IMR-90 (cell line): Measurements from ENCODE around the gene KDR. TPM values are rescaled to one million over a fixed set of nuclear protein-coding genes. Genes with fewer than 3 reads are reported as not detected.

Experiments
- ATAC-seq: fragments of 200-7000 bp; cut with Tn5 transposase; 2 replicates; pipeline ENCODE4 v1.9.1; 2020; ENCODE audit warnings: low read depth, mild to moderate bottlenecking, moderate library complexity
- BruUV-seq: library from RNA; stranded (reverse); fragments of 400-500 nt; replicated peaks from 2 replicates; lab custom pipeline; 2021; lab: Mats Ljungman, UMichigan
- CTCF ChIA-PET: fragments of 300-600 bp; formaldehyde crosslinking; extraction: SDS; loops from one replicate; lab custom pipeline; 2021; ENCODE audit warnings: antibody characterized with exemption; lab: Yijun Ruan, JAX
- POLR2A ChIA-PET: fragments of 300-600 bp; sonication (Branson Sonifier 250); formaldehyde crosslinking; loops from one replicate; lab custom pipeline; 2022; ENCODE audit warnings: antibody characterized with exemption; ENCODE audit not compliant: unreplicated experiment; lab: Charles Lee
- DNase-seq: peaks from one replicate; pipeline ENCODE4 v3.0.0; 2013
- H2AFZ ChIP-seq: replicated peaks from 2 replicates; pipeline ENCODE3; 2013; ENCODE audit warnings: low read length, mild to moderate bottlenecking; ENCODE audit not compliant: poor library complexity
- H2AK5ac ChIP-seq: 2 replicates; pipeline ENCODE4 v1.6.1; 2013; ENCODE audit warnings: low read depth, low read length, inconsistent platforms
- H2AK9ac ChIP-seq: replicated peaks from 2 replicates; pipeline ENCODE3; 2013; ENCODE audit warnings: mild to moderate bottlenecking, low read depth, low read length, moderate library complexity; ENCODE audit not compliant: poor library complexity
- H2BK120ac ChIP-seq: 2 replicates; pipeline ENCODE4 v1.6.1; 2013; ENCODE audit warnings: low read depth, low read length, inconsistent platforms
- H2BK15ac ChIP-seq: 3 replicates; pipeline ENCODE4 v1.6.1; 2013; ENCODE audit warnings: low read depth, low read length, inconsistent platforms
- H2BK20ac ChIP-seq: 2 replicates; pipeline ENCODE4 v1.6.1; 2013; ENCODE audit warnings: low read depth, mild to moderate bottlenecking, inconsistent platforms, low read length, moderate library complexity
- H2BK5ac ChIP-seq: 2 replicates; pipeline ENCODE4 v1.6.1; 2013; ENCODE audit warnings: mild to moderate bottlenecking, low read depth, low read length, inconsistent platforms; ENCODE audit not compliant: poor library complexity, severe bottlenecking
- H3K14ac ChIP-seq: replicated peaks from 2 replicates; pipeline ENCODE4 v1.6.1; 2013; ENCODE audit warnings: low read depth, low read length, inconsistent platforms
- H3K18ac ChIP-seq: 2 replicates; pipeline ENCODE4 v1.6.1; 2013; ENCODE audit warnings: low read depth, low read length, control low read depth
- H3K23ac ChIP-seq: 2 replicates; pipeline ENCODE4 v1.6.1; 2013; ENCODE audit warnings: low read depth, low read length, inconsistent platforms
- H3K27ac ChIP-seq: 2 replicates; pipeline ENCODE4 v1.5.1; 2013; ENCODE audit warnings: mild to moderate bottlenecking, control low read depth, low read length; ENCODE audit not compliant: insufficient read depth
- H3K27me3 ChIP-seq: 2 replicates; pipeline ENCODE4 v1.6.1; 2013; ENCODE audit warnings: low read length; ENCODE audit not compliant: control insufficient read depth, insufficient read depth
- H3K36me3 ChIP-seq: 2 replicates; pipeline ENCODE4 v1.6.1; 2013; ENCODE audit warnings: low read length, mixed read lengths; ENCODE audit not compliant: control insufficient read depth, insufficient read depth
- H3K4ac ChIP-seq: 2 replicates; pipeline ENCODE4 v1.6.1; 2013; ENCODE audit warnings: low read depth, low read length, inconsistent platforms
- H3K4me1 ChIP-seq: 2 replicates; pipeline ENCODE4 v1.6.1; 2013; ENCODE audit warnings: low read length, mixed read lengths; ENCODE audit not compliant: control insufficient read depth, insufficient read depth
- H3K4me2 ChIP-seq: 2 replicates; pipeline ENCODE4 v1.6.1; 2013; ENCODE audit warnings: low read depth, mild to moderate bottlenecking, control low read depth, low read length, moderate library complexity
- H3K4me3 ChIP-seq: 2 replicates; pipeline ENCODE4 v1.5.1; 2013; ENCODE audit warnings: low read depth, mild to moderate bottlenecking, control low read depth, low read length, moderate library complexity; ENCODE audit not compliant: insufficient read depth
- H3K56ac ChIP-seq: 2 replicates; pipeline ENCODE4 v1.6.1; 2013; ENCODE audit warnings: low read length, inconsistent platforms; ENCODE audit not compliant: insufficient read depth; ENCODE audit errors: extremely low read depth
- H3K79me1 ChIP-seq, 2 experiments: 2 replicates each; pipeline ENCODE4 v1.6.1; 2013; ENCODE audit warnings: low read length in 2 of 2, inconsistent platforms in 1 of 2, low read depth in 1 of 2
- H3K9ac ChIP-seq: 2 replicates; pipeline ENCODE4 v1.6.1; 2013; ENCODE audit warnings: low read depth, low read length, control low read depth
- H3K9me1 ChIP-seq: 2 replicates; pipeline ENCODE4 v1.6.1; 2013; ENCODE audit warnings: low read length, inconsistent platforms; ENCODE audit not compliant: insufficient read depth
- H3K9me3 ChIP-seq: 2 replicates; pipeline ENCODE4 v1.6.1; 2013; ENCODE audit warnings: low read length; ENCODE audit not compliant: control insufficient read depth, insufficient read depth
- H4K20me1 ChIP-seq: 2 replicates; pipeline ENCODE4 v1.6.1; 2013; ENCODE audit warnings: low read length, inconsistent platforms; ENCODE audit not compliant: insufficient read depth
- H4K5ac ChIP-seq: 2 replicates; pipeline ENCODE4 v1.6.1; 2013; ENCODE audit warnings: mild to moderate bottlenecking, low read depth, low read length, control low read depth
- H4K8ac ChIP-seq, 2 experiments: 2 replicates each; pipeline ENCODE4 v1.6.1; 2013; ENCODE audit warnings: low read depth in 2 of 2, low read length in 2 of 2, control low read depth in 1 of 2, inconsistent platforms in 1 of 2
- H4K91ac ChIP-seq: 2 replicates; pipeline ENCODE4 v1.6.1; 2013; ENCODE audit warnings: low read depth, low read length, inconsistent platforms; ENCODE audit not compliant: insufficient read depth
- BHLHE40 ChIP-seq: fragments of 150-350 bp; IDR thresholded peaks from 2 replicates; pipeline ENCODE4 v1.6.1; 2016; ENCODE audit warnings: mild to moderate bottlenecking, low read depth, low read length
- CEBPB ChIP-seq: IDR thresholded peaks from 2 replicates; pipeline ENCODE4 v1.6.1; 2012; ENCODE audit warnings: low read depth, low read length, improper control_type of control experiment
- CHD1 ChIP-seq: IDR thresholded peaks from 2 replicates; pipeline ENCODE4 v1.6.1; 2012; ENCODE audit warnings: low read depth, low read length, improper control_type of control experiment
- CTCF ChIP-seq: conservative IDR thresholded peaks from 2 replicates; pipeline ENCODE4 v1.5.1; 2012; ENCODE audit warnings: mild to moderate bottlenecking, low read depth, low read length, improper control_type of control experiment
- ELK1 ChIP-seq: fragments of 150-350 bp; IDR thresholded peaks from 2 replicates; pipeline ENCODE4 v1.6.1; 2016; ENCODE audit warnings: low read depth, mild to moderate bottlenecking, low read length, moderate library complexity, borderline replicate concordance
- FOS ChIP-seq: fragments of 150-350 bp; IDR thresholded peaks from 2 replicates; pipeline ENCODE4 v1.6.1; 2016; ENCODE audit warnings: low read depth, low read length
- MAFK ChIP-seq: IDR thresholded peaks from 2 replicates; pipeline ENCODE4 v1.6.1; 2012; ENCODE audit warnings: low read depth, low read length, improper control_type of control experiment
- MAZ ChIP-seq: IDR thresholded peaks from 2 replicates; pipeline ENCODE4 v1.6.1; 2012; ENCODE audit warnings: low read depth, mild to moderate bottlenecking, low read length, improper control_type of control experiment, moderate library complexity, borderline replicate concordance
- MXI1 ChIP-seq: IDR thresholded peaks from 2 replicates; pipeline ENCODE4 v1.6.1; 2012; ENCODE audit warnings: low read depth, mild to moderate bottlenecking, low read length, moderate library complexity, borderline replicate concordance
- NFE2L2 ChIP-seq: fragments of 150-350 bp; IDR thresholded peaks from 2 replicates; pipeline ENCODE4 v1.6.1; 2016; ENCODE audit warnings: low read depth, mild to moderate bottlenecking, low read length
- POLR2A ChIP-seq: IDR thresholded peaks from 2 replicates; pipeline ENCODE4 v1.6.1; 2012; ENCODE audit warnings: mild to moderate bottlenecking, low read depth, low read length
- RAD21 ChIP-seq: IDR thresholded peaks from 2 replicates; pipeline ENCODE4 v1.6.1; 2012; ENCODE audit warnings: low read length, improper control_type of control experiment
- RCOR1 ChIP-seq: IDR thresholded peaks from 2 replicates; pipeline ENCODE4 v1.6.1; 2012; ENCODE audit warnings: mild to moderate bottlenecking, low read length, improper control_type of control experiment; ENCODE audit not compliant: insufficient replicate concordance
- RFX5 ChIP-seq: IDR thresholded peaks from 2 replicates; pipeline ENCODE4 v1.8.0; 2012; ENCODE audit warnings: low read depth, mild to moderate bottlenecking, low read length, moderate library complexity
- SMC3 ChIP-seq: fragments of 150-350 bp; IDR thresholded peaks from 2 replicates; pipeline ENCODE4 v1.6.1; 2016; ENCODE audit warnings: low read depth, mild to moderate bottlenecking, antibody characterized with exemption, low read length, moderate library complexity
- USF2 ChIP-seq: fragments of 150-350 bp; IDR thresholded peaks from 2 replicates; pipeline ENCODE4 v1.6.1; 2017; ENCODE audit warnings: mild to moderate bottlenecking, antibody characterized with exemption, low read length, low read depth
- WGBS, 2 experiments: methylation state at CpG; one replicate each; pipeline versions ENCODE4 v1.1.5 to v1.1.7; 2013; ENCODE audit warnings: missing lambda C conversion rate in 2 of 2; ENCODE audit not compliant: insufficient read length in 1 of 2; ENCODE audit errors: extremely low coverage in 2 of 2; 5-methylcytosine and 5-hydroxymethylcytosine counted together
- dilution Hi-C: fragments of 300-500 bp; cut with HindIII; formaldehyde crosslinking; loops from one replicate; pipeline ENCODE4 v1.14.3; 2018; ENCODE audit warnings: low sequenced_read_pairs; ENCODE audit not compliant: unreplicated experiment
- in situ Hi-C: fragments of 300-500 bp; cut with MboI; formaldehyde crosslinking; loops from 3 replicates; pipeline ENCODE4 v1.14.3; 2019; ENCODE audit warnings: low sequenced_read_pairs, inconsistent platforms, mixed read lengths
- intact Hi-C: fragments of 100-400 bp; cut with micrococcal nuclease; formaldehyde crosslinking; loops from 2 replicates; pipeline ENCODE4 v1.10.0; 2022
- polyA plus RNA-seq, 3 experiments: library from polyadenylated mRNA; depleted of rRNA; stranded (reverse); fragments of >200 nt; gene quantifications; 2 replicates each; pipeline ENCODE4 v1.2.3, GENCODE V29; 2012; ENCODE audit warnings: low replicate concordance in 1 of 3
- total RNA-seq: library from RNA; depleted of rRNA; stranded (reverse); fragments of >200 nt; gene quantifications from 2 replicates; pipeline ENCODE4 v1.2.3, GENCODE V29; 2012

Gene KDR
- total and polyA plus RNA-seq, 2 of the 4 experiments (the other 2 are of a cell fraction) = not detected

GRCh38 chr4:55103224-55103623, 22.2 kb downstream of the KDR start:
- ChIA-PET POLR2A (no interaction called here), CTCF (no interaction called here)
- no peak overlapping the region for H2BK20ac ChIP-seq
- H3K27me3 ChIP-seq = no peaks in the 10 kb centered on the region
- H2AFZ ChIP-seq = no peak overlapping the region
- no peak for ATAC-seq
- no peak overlapping the region for H2BK5ac ChIP-seq
- no peak overlapping the region for H3K18ac ChIP-seq
- H3K56ac ChIP-seq = no peak overlapping the region
- H2BK15ac ChIP-seq = no peak overlapping the region
- no peak overlapping the region for H3K4me2 ChIP-seq
- no peak overlapping the region for H3K4me3 ChIP-seq
- H2AK5ac ChIP-seq = no peak overlapping the region
- no peaks in the 10 kb centered on the region for H4K20me1 ChIP-seq
- H3K9ac ChIP-seq = no peak overlapping the region
- no peaks in the 10 kb centered on the region for H3K4me1 ChIP-seq
- no CpG with 5 or more reads among the region's 3 CpGs for WGBS, 2 experiments
- no peak overlapping the region for H3K23ac ChIP-seq
- no peak overlapping the region for H4K5ac ChIP-seq
- H3K36me3 ChIP-seq = no peaks in the 10 kb centered on the region
- H3K27ac ChIP-seq = no peak overlapping the region
- no peak overlapping the region for H3K14ac ChIP-seq
- no peak overlapping the region for H4K8ac ChIP-seq
- dilution Hi-C loops = no loop called here
- H3K9me3 ChIP-seq = no peaks in the 10 kb centered on the region
- no peak overlapping the region for H4K91ac ChIP-seq
- BruUV-seq = no TSS peak
- no peaks in the 10 kb centered on the region for H3K9me1 ChIP-seq
- no peak for DNase-seq
- intact Hi-C loops = no loop called here
- no peak overlapping the region for H2BK120ac ChIP-seq
- in situ Hi-C loops = no loop called here
- H3K79me1 ChIP-seq = no peaks in the 10 kb centered on the region
- TF ChIP-seq CHD1 (no peak), BHLHE40 (no peak), ELK1 (no peak), RAD21 (no peak), RCOR1 (no peak), SMC3 (no peak), FOS (no peak), POLR2A (no peak), CEBPB (no peak), RFX5 (no peak), CTCF (no peak), MXI1 (no peak), USF2 (no peak), MAFK (no peak), NFE2L2 (no peak), MAZ (no peak)
- H2AK9ac ChIP-seq = no peak overlapping the region
- H3K4ac ChIP-seq = no peak overlapping the region
